ENCODE measurements around the gene PTPN22.

PTPN22 gene

GRCh38 chr1:113895098-113895497, 23.6 kb upstream of the PTPN22 start:
- Histone ChIP-seq H4K20me1 (ENCODE audit: insufficient read depth, low read length) (no peaks in the 10 kb centered on the region), H3K27me3 (ENCODE audit: insufficient read depth, low read length, poor library complexity) (no peaks in the 10 kb centered on the region), H3K4me2 (ENCODE audit: insufficient read depth, low read length) (no peak overlapping the region), H3K9ac (ENCODE audit: low read depth, low read length) (no peak overlapping the region), H3K4me3 (ENCODE audit: low read depth in 1 of 2, low read length in 2 of 2) (no peak overlapping the region), H3K4me1 (ENCODE audit: insufficient read depth, low read length) (no peaks in the 10 kb centered on the region), H3K9me3 (ENCODE audit: insufficient read depth, low read length, severe bottlenecking) (no peaks in the 10 kb centered on the region), H3K79me2 (ENCODE audit: insufficient read depth, low read length) (no peaks in the 10 kb centered on the region), H3K36me3 (ENCODE audit: insufficient read depth, low read length) (peaks cover 60% of the 10 kb centered on the region), H3K27ac (ENCODE audit: low read length) (no peak overlapping the region), H2AFZ (ENCODE audit: low read depth, low read length) (no peak overlapping the region)
- ATAC-seq (ENCODE audit: insufficient read depth, low read depth): no peak
- DNase-seq: no peak
- no peak for TF ChIP-seq CTCF (IDR thresholded peaks at IDR 0.05; ENCODE audit: borderline replicate concordance, extremely low read depth, low read length, poor library complexity, severe bottlenecking)
- TF ChIP-seq EZH2 (IDR thresholded peaks at IDR 0.05; ENCODE audit: borderline replicate concordance, low read depth, low read length, severe bottlenecking): no peak

- Histone ChIP-seq H3K36me3 (ENCODE audit: insufficient read depth, low read length) (peaks cover 42% of the 10 kb centered on the region), H3K4me1 (ENCODE audit: insufficient read depth, low read length) (no peaks in the 10 kb centered on the region), H3K9ac (ENCODE audit: low read depth, low read length) (no peak overlapping the region), H2AFZ (ENCODE audit: low read depth, low read length) (no peak overlapping the region), H3K4me3 (ENCODE audit: low read depth in 1 of 2, low read length in 2 of 2) (no peak overlapping the region), H4K20me1 (ENCODE audit: insufficient read depth, low read length) (no peaks in the 10 kb centered on the region), H3K4me2 (ENCODE audit: insufficient read depth, low read length) (no peak overlapping the region), H3K9me3 (ENCODE audit: insufficient read depth, low read length, severe bottlenecking) (no peaks in the 10 kb centered on the region), H3K27ac (ENCODE audit: low read length) (no peak overlapping the region), H3K27me3 (ENCODE audit: insufficient read depth, low read length, poor library complexity) (no peaks in the 10 kb centered on the region), H3K79me2 (ENCODE audit: insufficient read depth, low read length) (no peaks in the 10 kb centered on the region)
- ATAC-seq (ENCODE audit: insufficient read depth, low read depth): 0 out of 3 replicates have a peak, but pooled peaks have one; percentile 12
- DNase-seq: no peak
- TF ChIP-seq EZH2 (IDR thresholded peaks at IDR 0.05; ENCODE audit: borderline replicate concordance, low read depth, low read length, severe bottlenecking) (no peak), CTCF (IDR thresholded peaks at IDR 0.05; ENCODE audit: borderline replicate concordance, extremely low read depth, low read length, poor library complexity, severe bottlenecking) (no peak)
Observed at GRCh38 chr1:113893267-113893666, 21.8 kb upstream of the PTPN22 start.

- H2AFZ ChIP-seq (ENCODE audit: low read depth, low read length): no peak overlapping the region
- no peak for ATAC-seq (ENCODE audit: insufficient read depth, low read depth)
- no peak for TF ChIP-seq EZH2 (IDR thresholded peaks at IDR 0.05; ENCODE audit: borderline replicate concordance, low read depth, low read length, severe bottlenecking)
- no peak for TF ChIP-seq CTCF (IDR thresholded peaks at IDR 0.05; ENCODE audit: borderline replicate concordance, extremely low read depth, low read length, poor library complexity, severe bottlenecking)
Observed at GRCh38 chr1:113891631-113892220, 20.2 kb upstream of the PTPN22 start.

More at GRCh38 chr1:113891631-113892220, 20.2 kb upstream of the PTPN22 start:
- no peaks in the 10 kb centered on the region for H3K9me3 ChIP-seq (ENCODE audit: insufficient read depth, low read length, severe bottlenecking)
- H3K9ac ChIP-seq (ENCODE audit: low read depth, low read length): no peak overlapping the region
- H3K36me3 ChIP-seq (ENCODE audit: insufficient read depth, low read length): peaks cover 29% of the 10 kb centered on the region
- H3K79me2 ChIP-seq (ENCODE audit: insufficient read depth, low read length): no peaks in the 10 kb centered on the region
- H3K4me1 ChIP-seq (ENCODE audit: insufficient read depth, low read length): 0 out of 2 replicates have a peak, but pooled peaks cover 3% of the 10 kb centered on the region
- no peaks in the 10 kb centered on the region for H4K20me1 ChIP-seq (ENCODE audit: insufficient read depth, low read length)
- no peak overlapping the region for H3K4me2 ChIP-seq (ENCODE audit: insufficient read depth, low read length)
- no peak for DNase-seq
- no peak overlapping the region for H3K27ac ChIP-seq (ENCODE audit: low read length)
- H3K27me3 ChIP-seq (ENCODE audit: insufficient read depth, low read length, poor library complexity): no peaks in the 10 kb centered on the region
- no peak overlapping the region for H3K4me3 ChIP-seq (ENCODE audit: low read depth in 1 of 2, low read length in 2 of 2)

Measured in DND-41 (cell line).